Calu3 (cell line): ENCODE measurements around the gene SLC25A30. TPM values are rescaled to one million over a fixed set of nuclear protein-coding genes. Genes with fewer than 3 reads are reported as not detected.

Source experiments
- BruUV-seq: library from RNA; stranded (reverse); fragments of 400-500 nt; replicated peaks from 2 replicates; lab custom pipeline; 2021; lab: Mats Ljungman, UMichigan
- CTCF ChIA-PET: fragments of 300-600 bp; sonication (Branson Sonifier 250); formaldehyde crosslinking; loops from one replicate; lab custom pipeline; 2022; ENCODE audit warnings: antibody characterized with exemption; lab: Charles Lee
- DNase-seq: peaks from one replicate; pipeline ENCODE4 v3.0.0; 2022
- H3K27ac Mint-ChIP-seq: one replicate; pipeline ENCODE4 v1.8.0; 2022; ENCODE audit warnings: mixed read lengths; ENCODE audit not compliant: unreplicated experiment
- H3K27me3 Mint-ChIP-seq: one replicate; pipeline ENCODE4 v1.8.0; 2022; ENCODE audit warnings: mixed read lengths; ENCODE audit not compliant: unreplicated experiment
- H3K36me3 Mint-ChIP-seq: one replicate; pipeline ENCODE4 v1.8.0; 2022; ENCODE audit warnings: mild to moderate bottlenecking, moderate library complexity, mixed read lengths; ENCODE audit not compliant: insufficient read depth, unreplicated experiment
- H3K4me1 Mint-ChIP-seq: one replicate; pipeline ENCODE4 v1.8.0; 2022; ENCODE audit warnings: mild to moderate bottlenecking, low read depth, mixed read lengths; ENCODE audit not compliant: unreplicated experiment
- H3K4me3 Mint-ChIP-seq: one replicate; pipeline ENCODE4 v1.8.0; 2022; ENCODE audit warnings: mild to moderate bottlenecking, low read depth, moderate library complexity, mixed read lengths; ENCODE audit not compliant: unreplicated experiment
- H3K9me3 Mint-ChIP-seq: one replicate; pipeline ENCODE4 v1.8.0; 2022; ENCODE audit warnings: low read depth, mixed read lengths; ENCODE audit not compliant: unreplicated experiment
- intact Hi-C: fragments of 100-400 bp; cut with micrococcal nuclease; formaldehyde crosslinking; loops from one replicate; pipeline ENCODE4 v1.10.0; 2022; ENCODE audit not compliant: unreplicated experiment
- total RNA-seq: library from RNA; stranded (reverse); gene quantifications from 2 replicates; pipeline ENCODE4 v1.2.3, GENCODE V29; 2022
- TF ChIP-seq, protein P1 (sequence below): fragments of 200-600 bp; IDR thresholded peaks from one replicate; pipeline ENCODE4 v1.8.0; 2022; ENCODE audit warnings: antibody characterized with exemption; ENCODE audit not compliant: unreplicated experiment

The SLC25A30 gene
- total RNA-seq, 1 experiment from 2014 or later = 18.2 TPM

DNA sequence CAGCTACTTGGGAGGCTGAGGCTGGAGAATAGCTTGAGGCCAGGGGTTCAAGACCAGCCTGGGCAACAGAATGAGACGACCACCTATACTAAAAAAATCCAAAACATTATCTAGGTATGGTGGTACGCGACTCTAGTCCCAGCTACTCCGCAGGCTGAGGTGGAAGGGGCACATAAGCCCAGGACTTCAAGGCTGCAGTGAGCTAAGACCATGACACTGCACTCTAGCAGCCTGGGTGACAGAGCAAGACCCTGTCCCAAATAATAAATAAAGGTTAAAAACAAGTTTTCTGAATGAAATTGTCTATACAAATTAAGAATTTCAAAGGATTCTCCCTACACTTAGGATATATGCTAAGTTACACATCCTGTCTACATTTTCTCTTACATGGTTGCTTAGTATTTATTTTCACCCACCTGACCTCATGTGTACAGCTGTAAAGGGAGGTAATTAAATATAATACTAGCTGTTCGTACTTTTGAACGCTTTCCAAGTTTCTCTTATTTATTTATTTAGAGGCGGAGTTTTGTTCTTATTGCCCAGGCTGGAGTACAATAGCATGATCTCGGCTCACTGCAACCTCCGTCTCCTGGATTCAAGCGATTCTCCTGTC, 1.6 kb downstream of the SLC25A30 start:
- Mint-ChIP-seq H3K27me3 (no peaks in the 10 kb centered on the region), H3K27ac (peak overlapping the region; percentile 92), H3K9me3 (no peaks in the 10 kb centered on the region), H3K4me3 (peak overlapping the region; percentile 80), H3K4me1 (peaks cover 16% of the 10 kb centered on the region), H3K36me3 (peaks cover 32% of the 10 kb centered on the region)
- CTCF ChIA-PET = no interaction called here
- intact Hi-C loops = loop anchor here (5.0 kb wide), 1 partner anchor 51 kb away; no protein-coding TSS in a partner anchor
- no peak for DNase-seq
- BruUV-seq = no TSS peak
- TF ChIP-seq, protein P1, sequence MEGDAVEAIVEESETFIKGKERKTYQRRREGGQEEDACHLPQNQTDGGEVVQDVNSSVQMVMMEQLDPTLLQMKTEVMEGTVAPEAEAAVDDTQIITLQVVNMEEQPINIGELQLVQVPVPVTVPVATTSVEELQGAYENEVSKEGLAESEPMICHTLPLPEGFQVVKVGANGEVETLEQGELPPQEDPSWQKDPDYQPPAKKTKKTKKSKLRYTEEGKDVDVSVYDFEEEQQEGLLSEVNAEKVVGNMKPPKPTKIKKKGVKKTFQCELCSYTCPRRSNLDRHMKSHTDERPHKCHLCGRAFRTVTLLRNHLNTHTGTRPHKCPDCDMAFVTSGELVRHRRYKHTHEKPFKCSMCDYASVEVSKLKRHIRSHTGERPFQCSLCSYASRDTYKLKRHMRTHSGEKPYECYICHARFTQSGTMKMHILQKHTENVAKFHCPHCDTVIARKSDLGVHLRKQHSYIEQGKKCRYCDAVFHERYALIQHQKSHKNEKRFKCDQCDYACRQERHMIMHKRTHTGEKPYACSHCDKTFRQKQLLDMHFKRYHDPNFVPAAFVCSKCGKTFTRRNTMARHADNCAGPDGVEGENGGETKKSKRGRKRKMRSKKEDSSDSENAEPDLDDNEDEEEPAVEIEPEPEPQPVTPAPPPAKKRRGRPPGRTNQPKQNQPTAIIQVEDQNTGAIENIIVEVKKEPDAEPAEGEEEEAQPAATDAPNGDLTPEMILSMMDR = no peak

DNA sequence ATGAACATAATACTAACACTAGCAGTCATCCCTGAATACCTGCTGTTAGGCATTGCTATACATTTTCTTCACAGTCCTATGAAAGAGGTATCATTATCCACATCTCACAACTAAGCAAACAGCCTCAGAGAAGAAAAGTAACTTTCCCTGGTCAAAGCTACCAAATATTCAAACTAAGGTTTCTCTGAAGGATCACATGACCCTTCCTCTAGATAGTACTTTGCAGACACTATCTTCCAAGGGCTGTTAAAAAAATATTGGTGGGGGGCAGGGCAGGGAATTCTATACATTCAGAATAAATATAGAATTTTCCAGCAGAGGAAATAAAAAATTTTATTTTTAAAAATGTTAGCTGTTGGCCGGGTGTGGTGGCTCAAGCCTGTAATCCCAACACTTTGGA, 3.1 kb downstream of the SLC25A30 start:
- intact Hi-C loops = loop anchor here (5.0 kb wide), 1 partner anchor 52 kb away; no protein-coding TSS in a partner anchor
- TF ChIP-seq, protein P1 = no peak
- peaks cover 16% of the 10 kb centered on the region for H3K4me1 Mint-ChIP-seq
- CTCF ChIA-PET = no interaction called here
- no peaks in the 10 kb centered on the region for H3K9me3 Mint-ChIP-seq
- peak overlapping the region; percentile 91 for H3K27ac Mint-ChIP-seq
- BruUV-seq = TSS peak; percentile 5
- H3K36me3 Mint-ChIP-seq = peaks cover 32% of the 10 kb centered on the region
- H3K4me3 Mint-ChIP-seq = peak overlapping the region; percentile 71
- no peak for DNase-seq
- no peaks in the 10 kb centered on the region for H3K27me3 Mint-ChIP-seq

DNA sequence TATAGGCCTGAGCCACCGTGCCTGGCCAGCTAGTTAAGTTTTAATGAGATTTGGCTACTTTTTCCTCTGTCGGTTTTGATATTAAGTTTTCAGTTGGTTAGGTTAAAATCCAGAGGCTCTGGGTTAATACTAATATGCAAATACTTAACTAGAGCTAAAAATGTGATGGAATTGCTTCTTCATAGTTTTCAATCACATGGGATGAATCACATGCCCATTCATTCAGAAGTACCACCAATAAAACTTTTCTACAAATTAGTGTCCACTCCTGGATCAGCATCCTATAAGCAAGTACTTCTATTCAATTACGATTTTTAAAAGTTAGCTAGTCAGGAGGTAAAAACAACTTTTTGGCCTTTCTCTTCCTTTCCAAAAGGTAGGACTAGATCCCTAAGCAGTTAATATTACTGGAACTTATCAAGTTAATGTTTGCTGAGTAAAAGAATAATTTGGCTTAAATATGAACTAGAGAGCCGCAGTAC, 4.3 kb downstream of the SLC25A30 start:
- no peak for DNase-seq
- H3K27me3 Mint-ChIP-seq = no peaks in the 10 kb centered on the region
- H3K9me3 Mint-ChIP-seq = no peaks in the 10 kb centered on the region
- TF ChIP-seq, protein P1 = no peak
- no TSS peak for BruUV-seq
- CTCF ChIA-PET = interaction anchor here (0.5 kb wide), 1 partner anchor 102 kb away, joined by 3 read pairs; no protein-coding TSS in a partner anchor
- peaks cover 32% of the 10 kb centered on the region for H3K36me3 Mint-ChIP-seq
- peak overlapping the region; percentile 71 for H3K4me3 Mint-ChIP-seq
- peak overlapping the region; percentile 91 for H3K27ac Mint-ChIP-seq
- peaks cover 16% of the 10 kb centered on the region for H3K4me1 Mint-ChIP-seq
- intact Hi-C loops = loop anchor here (5.0 kb wide), 1 partner anchor 78 kb away; no protein-coding TSS in a partner anchor

DNA sequence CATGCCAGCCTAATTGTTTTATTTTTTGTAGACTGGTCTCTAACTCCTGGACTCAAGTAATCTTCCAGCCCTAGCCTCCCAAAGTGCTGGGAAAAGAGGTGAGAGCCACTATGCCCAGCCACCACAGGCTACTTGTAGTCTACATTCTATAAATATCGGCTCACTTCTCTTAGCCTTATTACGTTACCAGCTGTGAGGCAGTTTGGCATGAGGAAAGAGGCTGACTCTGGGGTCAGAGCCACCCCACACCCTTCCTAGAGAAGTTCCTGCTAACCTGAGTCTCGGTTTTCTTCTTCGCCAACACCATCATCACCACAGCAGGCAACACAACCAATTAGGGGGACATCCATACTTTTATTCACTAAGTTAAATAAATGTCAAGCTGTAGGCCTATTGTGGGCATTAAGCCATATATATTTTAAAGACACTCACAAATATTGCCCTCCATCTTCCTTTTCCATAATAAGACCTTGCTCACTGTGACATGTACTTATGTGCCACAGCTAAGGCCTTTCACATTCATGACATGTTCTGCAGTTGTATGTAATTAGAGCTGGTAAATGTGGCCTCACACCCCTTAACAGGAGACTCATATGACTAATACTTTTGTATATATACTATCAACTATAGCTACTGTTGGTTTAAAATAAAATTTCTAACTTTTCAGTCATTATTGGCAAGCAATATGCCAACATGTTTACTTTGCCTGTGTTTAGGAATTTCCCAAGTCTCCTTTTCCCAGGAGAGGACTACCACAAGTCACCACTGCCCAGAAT, 5.7 kb downstream of the SLC25A30 start:
- Mint-ChIP-seq H3K4me3 (no peak overlapping the region), H3K27ac (peak overlapping the region; percentile 13), H3K36me3 (peaks cover 28% of the 10 kb centered on the region), H3K9me3 (no peaks in the 10 kb centered on the region), H3K27me3 (no peaks in the 10 kb centered on the region), H3K4me1 (peaks cover 16% of the 10 kb centered on the region)
- no peak for DNase-seq
- CTCF ChIA-PET = no interaction called here
- no TSS peak for BruUV-seq
- TF ChIP-seq, protein P1 = no peak
- intact Hi-C loops = loop anchor here (5.0 kb wide), 1 partner anchor 80 kb away; no protein-coding TSS in a partner anchor
